GM20000 (cell line): ENCODE results near the gene PNKP.

Experiments
- DNase-seq: peaks from one replicate; pipeline ENCODE4 v3.0.0; 2012; ENCODE audit warnings: low spot score
- TF ChIP-seq, protein P1 (sequence below): IDR thresholded peaks from 2 replicates; pipeline ENCODE4 v1.5.1; 2012; ENCODE audit warnings: mild to moderate bottlenecking, control low read depth; ENCODE audit errors: extremely low read depth, missing control alignments

Gene PNKP

DNA sequence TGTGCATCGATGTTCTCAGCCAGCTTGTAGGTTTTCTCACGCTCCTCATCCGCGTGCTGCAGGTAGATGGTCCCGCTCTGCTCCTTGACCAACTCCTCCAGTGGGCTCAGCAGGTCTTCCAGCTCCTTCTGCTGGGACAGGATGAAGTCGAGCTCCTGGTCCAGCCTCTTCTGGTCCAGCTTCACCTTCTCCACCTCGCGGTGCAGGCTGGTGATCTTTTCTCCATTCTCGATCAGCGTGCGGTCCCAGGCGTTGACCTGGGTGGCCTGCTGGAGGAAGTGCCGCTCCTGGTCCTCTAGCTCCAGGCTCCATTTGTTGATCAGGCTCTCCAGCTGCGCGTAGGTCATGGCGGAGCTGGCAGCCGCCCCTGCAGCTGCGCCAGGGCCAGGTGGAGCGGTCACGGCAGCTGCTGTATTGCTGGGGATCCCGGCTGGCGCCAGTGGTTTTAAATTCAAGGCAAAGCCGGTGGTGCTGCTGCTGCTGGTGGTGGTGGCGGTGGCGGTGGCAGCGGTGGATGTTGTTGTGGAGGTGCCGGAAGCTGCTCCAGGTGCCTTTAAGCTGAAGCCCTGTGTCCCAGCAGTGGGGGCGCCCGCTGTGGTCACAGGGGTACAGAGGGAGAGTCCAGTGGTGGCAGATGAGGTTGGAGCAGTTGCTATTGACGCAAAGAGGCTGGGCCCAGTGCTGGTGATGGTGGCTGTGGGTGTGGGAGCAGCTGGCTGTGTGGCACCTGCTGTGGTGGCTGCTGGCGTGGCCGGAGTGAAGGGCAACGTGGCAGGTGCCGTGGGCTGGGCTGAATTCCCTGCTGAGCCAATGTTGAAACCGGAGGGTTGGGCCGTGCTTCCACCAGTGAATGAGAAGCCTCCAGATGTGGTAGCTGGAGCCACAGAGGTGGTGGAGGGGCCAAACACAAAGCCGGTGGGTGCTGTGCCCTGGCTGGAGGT is 41.4 kb upstream of the PNKP start:
- TF ChIP-seq, protein P1, sequence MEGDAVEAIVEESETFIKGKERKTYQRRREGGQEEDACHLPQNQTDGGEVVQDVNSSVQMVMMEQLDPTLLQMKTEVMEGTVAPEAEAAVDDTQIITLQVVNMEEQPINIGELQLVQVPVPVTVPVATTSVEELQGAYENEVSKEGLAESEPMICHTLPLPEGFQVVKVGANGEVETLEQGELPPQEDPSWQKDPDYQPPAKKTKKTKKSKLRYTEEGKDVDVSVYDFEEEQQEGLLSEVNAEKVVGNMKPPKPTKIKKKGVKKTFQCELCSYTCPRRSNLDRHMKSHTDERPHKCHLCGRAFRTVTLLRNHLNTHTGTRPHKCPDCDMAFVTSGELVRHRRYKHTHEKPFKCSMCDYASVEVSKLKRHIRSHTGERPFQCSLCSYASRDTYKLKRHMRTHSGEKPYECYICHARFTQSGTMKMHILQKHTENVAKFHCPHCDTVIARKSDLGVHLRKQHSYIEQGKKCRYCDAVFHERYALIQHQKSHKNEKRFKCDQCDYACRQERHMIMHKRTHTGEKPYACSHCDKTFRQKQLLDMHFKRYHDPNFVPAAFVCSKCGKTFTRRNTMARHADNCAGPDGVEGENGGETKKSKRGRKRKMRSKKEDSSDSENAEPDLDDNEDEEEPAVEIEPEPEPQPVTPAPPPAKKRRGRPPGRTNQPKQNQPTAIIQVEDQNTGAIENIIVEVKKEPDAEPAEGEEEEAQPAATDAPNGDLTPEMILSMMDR = no peak
- DNase-seq = no peak

DNA sequence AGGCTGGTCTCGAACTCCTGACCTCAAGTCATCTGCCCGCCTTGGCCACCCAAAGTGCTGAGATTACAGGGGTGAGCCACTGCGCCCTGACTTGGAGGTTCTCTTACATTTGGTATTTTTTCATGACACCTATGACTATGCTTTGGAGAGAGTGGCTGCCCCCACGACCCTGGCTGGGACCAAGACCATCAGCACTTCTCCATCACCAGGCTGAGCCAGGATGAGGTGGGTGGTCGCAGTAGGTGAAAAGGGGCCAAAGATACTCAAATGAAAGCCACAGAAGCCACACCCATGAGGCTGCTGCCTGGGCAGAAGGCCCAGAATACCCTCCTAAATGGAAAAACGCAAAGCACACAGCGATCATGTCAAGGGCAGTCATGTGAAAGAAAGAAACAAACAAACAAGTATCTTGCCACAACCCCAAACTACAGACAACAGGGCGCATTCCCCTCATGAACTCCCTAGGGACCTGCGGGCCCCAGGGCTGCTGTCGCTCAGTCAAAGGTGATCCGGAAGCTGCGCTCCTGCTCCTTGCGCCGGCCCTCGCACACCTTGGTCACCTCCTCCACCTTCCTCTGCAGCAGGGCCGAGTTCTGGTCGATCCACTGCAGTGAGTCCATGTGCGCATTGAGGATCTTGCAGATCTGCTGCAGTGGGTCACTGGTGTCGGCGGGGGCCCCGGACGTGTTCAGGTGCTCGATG is 40.5 kb upstream of the PNKP start:
- TF ChIP-seq, protein P1 = no peak
- DNase-seq = no peak

DNA sequence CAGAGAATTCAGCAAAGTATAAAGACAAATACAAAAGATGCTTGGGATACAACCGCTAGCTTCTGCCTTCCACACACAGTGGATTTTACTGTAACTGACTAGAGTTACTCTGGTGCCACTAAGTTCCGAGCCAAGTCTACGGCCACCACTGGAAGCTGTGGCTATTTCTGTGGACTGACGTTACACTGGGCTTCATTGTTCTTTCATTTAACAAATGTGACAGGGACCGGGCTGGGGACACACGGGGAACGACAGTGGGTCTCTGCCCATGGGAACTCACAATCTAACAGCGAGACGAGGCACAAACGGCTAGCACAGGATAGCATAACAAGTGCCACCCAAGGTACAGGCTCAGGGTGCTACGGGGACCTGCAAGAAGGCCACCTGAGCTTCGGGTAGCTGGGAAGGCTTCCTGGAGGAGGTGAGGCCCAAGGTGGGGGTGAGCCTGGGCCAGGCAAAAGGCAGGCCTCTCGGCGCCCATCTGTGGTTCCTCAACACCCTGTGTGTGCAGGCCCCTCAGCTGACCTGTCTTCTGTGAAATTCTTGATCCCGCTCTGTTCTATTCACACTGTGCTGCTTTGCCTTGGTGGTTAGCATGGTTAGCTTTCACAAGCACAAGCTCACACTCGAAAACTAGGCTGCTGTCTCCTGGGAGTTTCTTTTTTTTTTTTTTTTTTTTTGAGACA is 39.6 kb upstream of the PNKP start:
- TF ChIP-seq, protein P1 = no peak
- no peak for DNase-seq

DNA sequence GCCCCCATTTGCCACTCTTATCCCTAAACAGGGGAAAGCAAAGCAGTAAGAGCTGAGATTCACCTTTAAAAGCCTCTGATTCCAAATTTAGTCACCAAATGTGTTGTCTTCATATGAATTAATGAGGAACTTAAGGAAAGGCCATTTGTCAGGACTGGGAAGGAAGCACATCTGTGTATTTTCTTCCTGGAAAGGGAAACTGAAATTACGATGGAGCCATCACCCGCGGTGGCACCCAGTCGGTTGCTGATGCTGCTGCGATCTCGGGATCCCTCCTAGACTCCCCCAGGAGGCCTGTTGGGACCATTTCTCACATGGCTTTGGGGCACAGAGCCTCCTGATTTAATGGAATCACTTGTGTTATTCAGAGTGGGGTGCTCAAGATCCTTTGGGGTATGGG is 36.8 kb upstream of the PNKP start:
- no peak for DNase-seq
- TF ChIP-seq, protein P1 = no peak

DNA sequence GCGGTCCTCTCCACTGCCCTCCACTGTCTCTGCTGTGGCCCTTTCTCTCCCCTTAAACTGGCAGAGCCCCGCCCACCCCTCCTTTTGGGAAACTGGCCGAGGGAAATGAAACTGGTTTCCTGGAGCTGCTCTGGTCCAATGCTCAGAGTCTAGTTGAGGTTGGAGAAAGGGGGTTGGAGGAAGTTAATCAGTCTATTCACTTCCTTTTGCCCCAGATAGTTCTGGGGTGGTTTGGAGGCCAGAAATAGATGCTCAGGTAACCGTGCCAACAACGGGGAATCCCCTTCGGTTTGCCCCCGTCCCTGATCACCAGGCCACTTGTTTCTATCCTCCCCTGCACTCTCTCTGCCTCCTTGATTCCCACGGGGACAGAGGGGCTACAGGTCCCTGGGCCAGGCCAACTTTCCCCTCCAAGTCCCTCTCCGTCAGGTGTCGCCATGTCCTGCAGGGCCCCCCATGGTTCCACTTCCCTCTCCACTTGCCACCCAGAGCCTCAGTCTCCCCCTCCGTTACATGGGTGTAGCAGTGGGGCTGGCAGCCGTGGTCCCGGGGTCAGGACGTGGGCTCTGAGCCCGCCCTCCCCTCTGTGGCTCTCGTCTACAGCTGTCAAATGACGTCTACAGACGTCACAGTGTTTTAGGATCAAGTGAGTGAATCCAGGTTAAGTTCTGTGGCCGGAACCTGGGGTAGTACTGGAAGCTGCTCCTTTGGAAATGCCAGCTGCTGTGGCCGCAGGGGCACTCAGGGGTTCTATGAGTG is 29.7 kb upstream of the PNKP start, which contains the start of gene IL4I1:
Gene IL4I1, minus strand, starts transcription at position 25 of the 759 bp plus-strand sequence. CDS start 727 bp downstream, outside the sequence.
- peak; percentile 78 for DNase-seq
- TF ChIP-seq, protein P1 = no peak

DNA sequence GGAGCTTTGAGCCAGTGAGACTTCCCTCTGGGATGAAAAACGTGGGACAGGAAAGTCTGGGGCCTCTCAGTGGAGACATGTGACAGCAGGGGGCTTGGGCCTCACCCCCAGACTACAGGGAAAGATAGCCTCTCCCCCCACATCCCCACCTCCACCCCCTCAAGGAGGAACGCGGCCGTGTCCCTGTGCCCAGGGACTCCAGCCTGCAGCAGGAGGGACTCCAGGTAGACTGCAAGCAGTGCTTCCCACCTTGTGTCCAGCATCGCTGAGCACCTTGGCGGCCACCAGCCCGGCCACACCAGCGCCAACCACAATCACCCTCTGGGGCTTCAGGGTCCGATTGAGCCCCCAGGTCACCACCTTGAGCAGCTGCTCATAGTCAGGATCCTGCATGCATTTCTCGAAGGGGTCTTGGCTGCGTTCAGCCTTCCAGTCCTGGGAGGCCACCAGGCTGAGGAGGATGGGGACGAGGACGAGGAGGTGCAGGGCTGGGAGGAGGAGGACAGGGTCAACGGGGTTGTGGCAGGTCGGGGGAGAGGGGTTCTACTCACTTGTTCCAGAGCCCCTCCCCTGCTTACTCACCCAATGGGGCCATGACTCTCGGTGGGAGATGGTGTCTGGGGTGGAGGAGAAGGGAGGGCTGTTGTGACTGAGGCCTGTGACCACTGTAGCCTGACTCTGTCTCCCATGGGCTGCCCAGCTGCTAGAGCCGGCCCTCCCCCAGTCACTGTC is 28.4 kb upstream of the PNKP start:
- TF ChIP-seq, protein P1 = no peak
- DNase-seq = no peak
